Measurements from ENCODE around the gene PDCD6IP.

- no peak for TF ChIP-seq CTCF (IDR thresholded peaks at IDR 0.05 in 8 of 11, conservative IDR thresholded peaks at IDR 0.05 in 3 of 11)
- TF ChIP-seq POLR2A (IDR thresholded peaks at IDR 0.05) = no peak
These were observed 28.3 kb downstream of the PDCD6IP start for GRCh38 chr3:33826688-33827087.
